GM19043 (cell line): Measurements from ENCODE around the gene COX4I1.

Experiments
- ATAC-seq: cut with Tn5 transposase; IDR thresholded peaks from one replicate; pipeline ENCODE4 v1.9.1; 2021; ENCODE audit warnings: low read depth; ENCODE audit not compliant: unreplicated experiment

The COX4I1 gene

DNA sequence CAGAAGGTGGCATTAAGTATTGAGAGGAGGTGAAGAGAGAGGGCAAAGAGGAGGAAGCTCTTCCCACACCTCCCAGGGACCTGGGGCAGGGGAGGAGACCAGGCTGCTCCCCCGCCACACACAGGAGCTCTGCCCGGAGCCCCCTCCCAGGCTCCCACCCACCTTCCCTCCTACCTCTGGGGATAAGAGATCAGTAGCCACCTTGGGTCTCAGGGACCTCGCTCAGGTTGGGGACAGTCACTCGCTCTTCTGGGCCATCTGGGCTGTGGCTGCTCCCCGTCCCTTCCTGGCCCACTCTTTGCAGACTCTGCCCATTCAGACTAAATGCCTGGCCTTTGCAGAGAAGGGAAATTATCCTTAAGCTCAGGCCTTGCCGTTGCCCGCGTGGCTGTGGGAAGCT lies 33.7 kb upstream of the COX4I1 start:
- ATAC-seq: no peak

DNA sequence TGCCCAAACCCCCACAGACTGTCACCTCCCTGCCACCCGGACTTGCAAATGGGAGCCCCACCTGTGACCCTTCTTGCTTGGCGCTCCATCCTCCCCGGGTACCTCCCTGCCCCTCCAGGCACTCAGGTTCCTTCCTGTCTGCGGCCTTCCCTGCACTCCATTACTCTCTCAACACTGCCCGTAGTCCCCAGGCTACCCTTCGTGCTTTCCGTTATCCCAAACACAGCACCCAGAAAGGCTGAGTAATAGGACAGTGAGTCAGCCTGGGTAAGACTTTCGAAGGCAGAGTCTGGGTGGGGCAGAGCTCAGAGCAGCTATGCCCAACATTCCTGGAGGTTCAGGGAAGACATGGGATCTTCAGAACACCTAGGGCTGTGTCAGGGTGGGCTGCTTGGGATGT lies 32.0 kb upstream of the COX4I1 start:
- ATAC-seq: no peak

DNA sequence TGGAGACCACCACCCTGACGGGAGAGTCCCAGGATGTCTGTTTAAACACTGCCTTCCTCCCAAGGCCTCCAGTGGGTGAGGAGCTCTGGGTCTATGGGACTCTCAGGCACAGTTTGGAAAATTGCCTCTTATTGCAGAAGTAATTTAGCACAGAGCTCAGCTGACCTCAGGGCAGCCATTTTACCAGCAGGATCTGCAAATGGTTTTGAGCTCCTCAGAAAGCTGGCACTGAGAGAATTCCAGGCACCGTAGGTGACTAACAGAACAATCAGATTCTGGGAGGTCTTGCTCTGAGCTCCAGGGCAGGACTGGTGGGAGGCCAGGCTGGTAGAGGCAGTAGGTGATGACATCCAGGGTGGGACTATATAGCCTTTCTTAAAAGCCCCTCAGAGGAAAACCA lies 31.3 kb upstream of the COX4I1 start:
- no peak for ATAC-seq

DNA sequence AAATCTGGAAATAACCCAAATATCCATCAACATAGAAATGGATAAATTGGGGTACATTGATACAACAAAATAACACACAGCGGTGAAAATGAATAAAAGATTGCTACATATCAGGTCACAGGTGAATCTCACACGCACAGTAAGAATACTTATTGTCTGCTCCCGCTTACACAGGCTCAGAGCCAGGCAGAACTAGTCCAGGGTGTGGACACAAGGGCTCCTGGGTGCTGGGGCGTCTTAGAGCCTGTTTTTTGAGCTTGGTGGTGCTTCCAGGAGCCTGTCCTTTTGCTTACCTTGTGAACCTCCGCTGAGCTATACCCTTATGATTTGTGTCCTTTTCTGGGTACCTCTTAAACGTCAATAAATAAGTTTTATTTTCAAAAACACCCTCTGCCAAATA lies 28.8 kb upstream of the COX4I1 start:
- no peak for ATAC-seq

DNA sequence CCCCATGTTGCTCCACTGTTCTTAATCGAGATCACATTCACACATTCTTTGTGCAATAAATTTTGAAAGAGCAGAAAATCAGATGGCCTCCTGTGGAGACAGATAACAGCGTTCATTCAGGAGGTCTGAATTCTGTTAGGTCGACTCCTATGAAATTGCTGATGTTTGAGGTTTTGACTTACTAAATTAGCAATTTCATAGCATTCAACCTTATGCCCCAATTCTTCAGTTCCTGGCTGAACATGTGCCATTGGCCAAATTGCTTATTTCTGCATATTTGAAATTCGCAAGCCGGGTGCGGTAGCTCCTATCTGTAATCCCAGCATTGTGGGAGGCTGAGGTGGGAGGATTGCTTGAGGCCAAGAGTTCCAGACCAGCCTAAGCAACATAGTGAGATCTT lies 26.5 kb upstream of the COX4I1 start:
- no peak for ATAC-seq

DNA sequence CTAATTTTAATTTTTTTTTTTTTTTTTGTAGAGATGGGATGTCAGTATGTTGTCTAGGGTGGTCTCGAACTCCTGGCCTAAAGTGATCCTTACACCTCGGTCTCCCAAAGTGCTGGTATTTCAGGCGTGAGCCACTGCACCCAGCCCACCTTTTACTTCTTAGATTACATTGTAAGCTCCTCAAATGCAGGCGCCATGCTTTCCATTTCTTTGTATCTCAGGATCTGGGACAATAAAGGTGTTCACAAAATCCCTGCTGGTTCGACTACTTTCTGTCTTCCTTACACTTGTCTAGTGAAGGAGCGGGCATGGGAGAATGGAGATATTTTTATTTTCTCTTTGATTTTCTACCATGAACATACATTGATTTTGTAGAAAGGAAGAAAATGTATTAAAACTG lies 25.4 kb upstream of the COX4I1 start:
- ATAC-seq: no peak

DNA sequence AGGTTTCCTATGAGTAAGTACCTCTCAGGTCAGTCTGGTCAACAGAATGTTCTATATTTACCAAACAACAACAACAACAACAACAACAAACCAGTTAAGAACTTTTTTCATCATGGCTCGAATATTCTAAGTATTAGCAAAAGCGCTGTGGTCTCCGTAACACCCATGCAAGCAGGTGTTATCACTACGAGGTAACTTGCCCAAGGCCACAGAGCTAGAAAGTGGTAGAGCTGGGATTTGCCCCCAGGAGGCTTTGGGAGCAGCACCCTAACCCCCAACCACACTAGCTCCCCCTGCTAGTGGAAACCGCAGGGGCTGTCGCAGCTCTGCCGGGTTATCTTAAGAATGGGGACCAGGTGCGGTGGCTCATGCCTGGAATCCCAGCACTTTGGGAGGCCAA lies 24.7 kb upstream of the COX4I1 start:
- ATAC-seq: no peak

DNA sequence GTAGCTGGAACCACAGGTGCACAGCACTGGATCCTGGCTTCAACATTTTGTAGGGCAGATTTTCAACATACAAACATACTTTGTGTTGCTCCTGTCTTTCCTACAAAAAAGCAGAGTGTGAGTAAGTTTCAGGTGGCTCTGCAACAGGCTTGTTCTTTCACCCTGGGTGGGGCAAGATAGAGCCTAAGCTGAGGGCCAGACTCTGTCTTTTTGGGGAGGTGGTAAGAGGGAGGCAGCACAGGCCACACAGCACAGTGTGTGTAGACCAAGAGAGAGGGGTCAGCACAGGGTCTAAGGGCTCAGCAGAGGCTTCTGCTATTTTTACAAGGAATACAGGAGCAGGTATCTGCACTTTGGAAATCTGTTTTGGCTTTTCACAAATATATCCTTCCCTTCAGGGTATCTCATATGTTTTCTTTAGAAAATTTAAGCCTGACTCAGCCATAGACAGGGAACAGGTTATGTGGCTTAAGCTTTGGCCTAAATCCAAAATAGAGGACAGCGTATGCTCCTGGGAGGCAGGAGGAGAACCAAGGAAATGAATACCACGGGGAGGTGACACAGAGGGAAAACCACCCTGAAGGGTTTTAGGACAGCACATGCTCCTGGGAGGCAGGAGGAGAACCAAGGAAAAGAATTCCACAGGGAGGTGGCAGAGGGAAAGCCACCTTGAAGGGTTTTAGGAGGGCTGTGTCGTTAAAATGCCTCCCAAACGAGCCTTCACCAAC lies 21.7 kb upstream of the COX4I1 start:
- ATAC-seq: no peak

DNA sequence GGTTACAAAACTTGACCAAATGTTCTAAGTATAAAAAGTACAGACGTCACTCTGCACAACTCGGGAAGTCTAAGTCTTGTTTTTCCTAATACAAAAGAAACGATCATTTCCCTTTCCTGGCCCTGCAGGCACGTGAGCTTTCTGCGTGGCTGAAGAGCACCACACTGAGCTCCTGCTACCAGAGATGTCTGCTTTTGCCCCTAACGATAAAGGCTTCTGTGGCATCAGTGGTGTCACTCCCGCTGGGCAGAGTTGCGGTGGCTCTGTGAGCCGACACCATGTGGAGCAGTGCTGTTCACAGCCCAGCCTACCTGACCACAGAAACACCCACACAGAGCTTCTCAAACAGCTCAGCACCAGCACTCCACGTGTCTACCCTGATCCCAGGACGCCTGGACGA lies 20.6 kb upstream of the COX4I1 start:
- no peak for ATAC-seq

DNA sequence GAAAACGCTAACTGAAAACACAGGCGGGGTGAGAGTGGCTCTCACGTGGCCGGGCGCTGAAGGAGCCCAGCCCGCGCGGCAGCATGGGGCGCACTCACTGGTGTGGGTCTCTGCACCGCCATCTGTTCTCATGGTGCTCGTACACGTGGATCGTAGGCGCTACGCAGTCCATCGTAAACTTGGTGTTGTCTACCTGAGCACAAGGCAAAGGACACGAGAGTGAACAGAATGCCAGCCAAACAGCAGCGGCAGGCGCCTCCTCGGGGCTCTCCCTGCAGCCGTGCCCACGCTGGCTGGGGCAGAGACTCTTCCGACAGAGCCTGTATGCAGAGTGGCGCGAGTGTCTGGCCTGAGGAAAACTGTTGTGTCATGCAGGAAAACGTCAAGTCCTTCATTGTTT lies 19.2 kb upstream of the COX4I1 start:
- no peak for ATAC-seq

DNA sequence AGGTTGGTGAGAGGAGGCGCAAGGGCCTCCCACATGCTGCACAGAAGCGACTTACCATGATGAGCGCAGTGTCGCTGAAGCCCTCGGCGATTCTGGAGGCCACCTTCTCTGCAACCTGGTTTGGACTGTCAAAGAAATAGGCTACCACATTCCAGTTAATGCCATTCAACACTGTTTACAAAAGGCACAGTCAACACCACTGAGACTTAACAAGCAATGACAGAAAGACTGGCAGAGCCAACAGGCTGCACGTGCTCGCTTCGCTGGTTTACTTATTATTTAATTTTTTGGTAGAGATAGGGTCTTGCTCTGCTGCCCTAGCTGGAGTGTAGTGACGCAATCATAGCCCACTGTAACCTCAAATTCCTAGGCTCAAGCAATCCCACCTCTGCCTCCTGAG lies 18.3 kb upstream of the COX4I1 start:
- ATAC-seq: no peak

DNA sequence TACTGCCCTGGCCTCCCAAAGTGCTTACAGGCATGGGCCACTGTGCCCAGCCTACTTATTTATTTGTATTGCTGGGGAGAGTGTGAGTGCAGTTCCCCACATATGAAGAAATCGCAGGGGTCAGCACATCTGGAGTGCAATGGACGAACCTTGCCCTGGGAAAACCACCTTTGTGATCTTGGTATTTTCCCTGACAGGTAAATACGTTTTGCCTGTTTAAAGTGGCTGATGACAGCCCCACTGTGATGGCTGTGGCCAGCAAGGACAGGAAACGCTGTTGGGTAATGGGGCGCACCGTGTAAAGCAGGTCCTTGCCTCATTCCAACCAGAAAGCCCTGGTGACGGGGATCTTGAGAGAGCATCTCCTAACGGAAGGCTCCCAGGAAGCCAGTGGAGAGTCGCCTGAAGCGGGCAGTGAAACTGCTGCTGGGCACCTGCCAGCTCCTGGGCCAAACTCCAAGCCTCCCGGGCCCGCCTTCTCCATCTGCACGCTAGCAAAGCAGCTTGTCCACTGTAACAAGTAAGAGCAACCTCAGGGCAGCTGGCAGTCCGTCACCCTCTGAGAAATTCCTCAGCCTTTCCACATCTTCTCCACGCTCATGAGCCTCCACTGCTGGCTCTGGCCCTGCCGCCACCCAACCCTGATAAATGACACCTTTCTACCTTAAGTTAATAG lies 17.7 kb upstream of the COX4I1 start:
- no peak for ATAC-seq

DNA sequence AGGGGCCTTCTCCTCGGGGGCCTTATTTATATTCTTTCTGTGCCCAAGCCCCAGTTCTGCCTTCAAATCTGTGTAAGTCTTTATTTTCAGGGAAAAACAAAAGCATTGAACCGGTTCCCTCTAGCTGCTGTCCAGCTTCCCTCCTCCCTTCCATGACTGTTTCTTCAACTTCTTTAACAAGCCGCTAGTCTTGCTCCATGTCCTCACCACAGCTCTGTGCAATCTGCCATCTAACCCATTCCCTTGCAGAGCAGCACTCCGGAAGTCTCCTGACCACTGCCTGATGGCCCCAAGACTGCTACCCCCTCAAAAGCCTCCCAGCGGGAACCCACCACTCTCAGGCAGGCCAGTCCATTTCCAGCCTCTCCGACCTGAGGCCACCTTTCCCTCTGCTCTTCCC lies 17.0 kb upstream of the COX4I1 start:
- no peak for ATAC-seq

DNA sequence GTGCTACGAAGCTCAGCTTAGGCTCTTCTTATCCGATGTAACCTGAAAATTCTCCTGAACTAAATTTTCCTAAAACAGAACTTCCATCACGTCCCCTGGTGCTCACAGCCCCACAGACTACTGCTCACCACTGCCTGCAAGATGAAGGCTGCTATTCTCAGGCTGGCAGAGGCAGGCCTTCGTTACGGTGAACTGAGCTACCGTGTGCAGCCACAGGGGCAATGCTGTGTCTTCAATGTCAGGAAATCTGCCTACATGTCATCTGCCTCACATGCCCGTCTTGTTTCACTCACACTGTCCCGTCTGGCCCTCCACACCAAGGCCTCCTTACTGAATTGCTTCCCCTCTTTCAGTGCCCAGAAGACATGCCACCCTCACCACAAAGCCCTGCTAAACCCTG lies 16.1 kb upstream of the COX4I1 start:
- ATAC-seq: no peak

DNA sequence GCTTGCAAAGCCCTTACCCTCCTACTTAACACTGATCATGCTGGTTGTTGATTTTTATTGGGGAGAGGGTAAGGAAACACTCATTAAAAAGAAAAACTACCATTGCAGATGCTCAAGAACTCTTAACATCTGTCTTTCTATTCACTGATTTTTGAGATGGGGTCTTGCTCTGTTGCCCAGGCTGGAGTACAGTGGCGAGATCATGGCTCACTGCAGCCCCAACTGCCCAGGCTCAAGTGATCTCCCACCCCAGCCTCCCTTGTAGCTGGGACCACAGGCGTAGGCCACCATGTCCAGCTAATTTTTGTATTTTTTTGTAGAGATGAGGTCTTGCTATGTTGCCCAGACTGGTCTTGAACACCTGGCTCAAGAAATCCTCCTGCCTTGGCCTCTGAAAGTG lies 14.7 kb upstream of the COX4I1 start:
- no peak for ATAC-seq

DNA sequence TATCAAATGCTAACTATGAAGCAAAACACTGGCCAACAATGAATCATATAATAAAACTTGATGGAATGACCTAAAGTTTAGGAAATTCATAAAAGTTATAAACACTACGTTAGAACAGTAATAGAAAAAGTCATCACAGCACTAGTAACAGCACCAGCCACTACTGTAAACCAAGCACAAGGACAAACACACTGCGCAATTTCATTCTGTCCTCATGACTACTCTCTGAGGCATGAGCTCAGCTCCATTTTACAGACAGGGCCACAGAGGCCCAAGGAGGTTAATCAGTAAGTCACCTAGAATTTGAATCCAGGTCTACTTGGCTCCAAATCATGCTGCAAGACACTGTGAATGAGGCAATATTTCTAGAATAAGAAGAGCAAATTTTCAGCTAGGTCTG lies 13.6 kb upstream of the COX4I1 start:
- ATAC-seq: no peak

DNA sequence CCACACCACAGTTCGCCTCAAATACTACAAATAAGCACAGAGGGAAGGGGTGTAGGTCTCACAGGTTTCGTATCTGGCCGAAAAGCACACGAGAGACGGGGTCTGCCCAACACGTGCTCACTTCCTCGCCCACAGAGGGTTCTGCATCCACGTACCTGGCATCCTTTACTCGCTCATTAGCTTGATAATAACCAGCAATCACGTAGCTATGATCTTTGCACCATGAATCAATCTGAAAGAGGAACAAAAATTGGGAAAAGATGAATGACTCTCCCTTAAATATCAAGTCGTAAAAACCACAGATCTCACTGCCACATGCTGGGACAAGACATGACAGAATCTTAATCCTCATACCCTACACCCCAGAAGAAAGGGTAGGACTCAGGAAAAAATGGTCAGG lies 10.7 kb upstream of the COX4I1 start:
- no peak for ATAC-seq

DNA sequence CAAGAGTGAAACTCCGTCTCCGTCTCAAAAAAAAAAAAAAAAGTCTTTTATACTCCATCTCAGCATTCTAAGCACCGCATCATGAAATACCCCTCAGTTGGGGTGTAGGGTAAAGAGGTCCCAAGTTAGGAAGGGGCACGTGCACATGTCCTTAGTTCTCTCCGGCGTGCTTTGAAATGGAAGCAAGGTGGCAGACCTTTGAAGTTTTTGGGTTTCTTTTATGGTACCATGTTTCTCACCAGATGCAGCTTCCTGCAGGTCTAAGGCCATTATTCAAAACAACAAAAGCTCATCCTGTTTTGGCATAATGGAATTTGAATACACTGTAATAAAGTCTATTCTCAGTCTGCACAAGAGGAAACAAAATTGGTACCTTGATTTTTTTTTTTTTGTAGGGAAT lies 9.7 kb upstream of the COX4I1 start:
- ATAC-seq: no peak

DNA sequence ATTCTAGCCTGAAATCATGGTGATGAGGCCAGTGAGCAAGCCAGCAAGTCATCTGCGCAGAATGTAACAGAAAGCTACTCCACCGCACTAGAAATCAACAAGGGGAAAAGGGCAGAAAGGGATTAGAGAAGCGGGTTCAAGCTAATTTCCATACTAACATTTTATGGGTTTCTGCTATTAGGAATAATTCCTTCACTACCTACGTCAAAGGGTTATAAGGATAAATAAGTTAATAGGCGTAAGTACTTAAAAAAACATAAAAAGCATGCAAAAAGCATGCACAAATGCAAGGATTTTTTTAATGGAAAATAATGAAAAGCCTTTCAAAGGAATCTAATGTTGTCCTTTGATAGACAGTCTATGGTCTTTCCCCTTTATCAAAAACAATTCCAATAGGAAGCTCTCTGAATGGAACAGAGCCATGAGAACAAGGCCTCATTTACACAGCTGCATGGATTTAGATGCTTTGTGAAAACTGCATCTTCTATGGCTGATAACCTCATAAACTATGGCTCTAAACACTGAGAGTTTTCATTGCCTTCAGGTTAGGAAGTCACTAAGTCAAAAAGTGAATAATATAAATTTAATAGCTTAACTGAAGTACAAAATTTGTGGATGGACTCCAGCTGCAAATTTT lies 5.7 kb upstream of the COX4I1 start:
- ATAC-seq: no peak

DNA sequence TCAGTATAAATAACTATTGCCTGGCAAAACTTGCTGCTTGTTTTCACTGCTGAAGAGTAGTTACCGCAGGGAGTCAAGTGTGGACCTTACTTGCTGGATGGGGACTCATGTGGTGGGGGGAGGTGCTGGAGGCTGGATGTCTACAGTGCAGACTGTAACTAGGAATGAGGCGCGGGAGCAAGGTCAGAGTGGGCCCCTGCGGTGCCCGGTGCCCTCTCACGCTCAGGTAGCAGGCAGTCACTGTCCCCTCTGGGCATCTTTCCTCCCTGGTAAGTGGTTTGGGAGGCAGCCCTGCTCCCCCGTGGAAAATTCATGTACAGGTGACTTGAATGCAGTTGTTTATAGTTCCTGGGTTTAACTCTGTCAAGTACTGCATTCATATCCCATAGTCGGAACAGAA lies 4.8 kb upstream of the COX4I1 start:
- ATAC-seq: no peak

DNA sequence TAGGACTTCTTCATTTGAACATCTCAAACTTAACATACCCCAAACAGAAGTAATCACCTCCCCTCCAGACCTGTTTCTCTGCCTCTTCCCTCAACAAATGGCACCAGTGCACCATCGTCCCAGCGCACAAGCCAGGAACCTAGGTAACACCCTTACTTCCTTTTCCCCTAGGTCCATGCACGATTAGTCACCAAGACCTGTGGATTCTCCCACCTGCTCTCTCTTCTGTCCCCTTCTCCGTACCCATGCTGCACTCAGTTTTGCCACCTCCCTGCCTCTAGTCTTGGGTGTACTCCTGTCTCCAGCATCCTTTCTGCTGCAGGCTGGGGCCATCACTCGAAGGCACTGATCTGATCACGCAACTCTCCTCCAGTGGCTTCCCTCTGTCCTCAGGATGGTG lies 3.3 kb upstream of the COX4I1 start:
- ATAC-seq: no peak

DNA sequence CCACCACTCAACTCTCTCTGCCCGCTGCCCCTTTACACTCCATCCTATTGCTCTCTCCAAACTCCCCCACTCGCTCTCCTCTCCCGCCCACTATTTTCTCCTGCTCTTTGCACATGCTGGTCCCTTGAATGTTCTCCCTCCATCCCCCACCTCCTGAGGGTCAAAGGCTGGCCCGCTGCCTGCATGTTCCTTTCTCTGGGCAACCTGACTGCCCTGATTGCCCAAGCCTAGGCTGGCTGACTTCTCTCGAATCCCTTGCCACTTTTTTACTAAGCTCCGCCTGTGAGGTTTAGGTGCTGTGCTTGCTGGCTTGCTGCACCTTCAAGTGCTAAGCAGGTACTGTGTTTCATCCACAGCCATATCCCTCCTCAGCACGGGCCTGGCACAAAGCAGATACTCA lies 2.9 kb upstream of the COX4I1 start:
- ATAC-seq: no peak
